ENCODE data around the gene WDR36. TPM values are rescaled to one million over a fixed set of nuclear protein-coding genes. Genes with fewer than 3 reads are reported as not detected.

Gene WDR36
- polyA plus RNA-seq, 3 donors, result 3.5 to 7.9 (median 7.1) TPM

DNA sequence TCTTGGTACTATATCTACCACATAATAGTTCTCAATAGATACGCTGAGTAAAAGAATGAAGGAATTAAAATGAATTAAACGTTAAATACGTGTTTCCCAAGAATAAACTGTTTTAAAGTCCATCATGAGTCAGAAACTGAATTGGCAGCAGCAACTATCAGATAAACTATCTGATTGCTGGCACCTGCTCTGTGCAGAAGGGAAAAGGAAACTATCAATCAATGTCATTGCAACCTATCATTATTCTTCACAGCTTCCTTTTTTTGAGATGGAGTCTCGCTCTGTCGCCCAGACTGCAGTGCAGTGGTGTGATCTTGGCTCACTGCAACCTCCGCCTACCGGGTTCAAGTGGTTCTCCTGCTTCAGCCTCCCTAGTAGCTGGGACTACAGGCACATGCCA is 8.8 kb upstream of the WDR36 start:
- 37 to 70% (median 39%) methylated on average over 7 of the region's 7 CpGs for WGBS, 3 donors
- H3K27ac ChIP-seq (ENCODE audit: low read depth, low read length), result no peak overlapping the region

DNA sequence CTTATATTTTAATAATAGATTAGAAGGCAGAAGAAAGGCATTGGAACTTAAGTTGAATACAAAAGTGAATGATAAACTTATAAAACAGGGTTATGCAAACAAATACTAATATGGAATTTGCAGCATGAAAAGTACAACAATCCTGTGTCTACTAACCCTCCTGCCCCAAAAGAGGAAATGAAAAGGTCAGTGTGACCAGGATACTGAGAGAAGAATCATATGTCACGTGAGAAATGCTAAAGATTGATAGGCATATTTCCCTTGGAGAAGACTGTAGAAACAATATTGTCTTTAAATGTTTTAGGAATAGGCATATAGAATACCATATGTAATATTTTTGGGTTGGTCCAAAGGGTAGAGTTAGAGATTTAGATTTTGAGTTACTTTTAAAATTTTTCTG is 3.8 kb downstream of the WDR36 start:
- no peak overlapping the region for H3K27ac ChIP-seq (ENCODE audit: low read depth, low read length)
- 82 to 88% (median 82%) methylated on average over 1 of the region's 1 CpG for WGBS, 3 donors

DNA sequence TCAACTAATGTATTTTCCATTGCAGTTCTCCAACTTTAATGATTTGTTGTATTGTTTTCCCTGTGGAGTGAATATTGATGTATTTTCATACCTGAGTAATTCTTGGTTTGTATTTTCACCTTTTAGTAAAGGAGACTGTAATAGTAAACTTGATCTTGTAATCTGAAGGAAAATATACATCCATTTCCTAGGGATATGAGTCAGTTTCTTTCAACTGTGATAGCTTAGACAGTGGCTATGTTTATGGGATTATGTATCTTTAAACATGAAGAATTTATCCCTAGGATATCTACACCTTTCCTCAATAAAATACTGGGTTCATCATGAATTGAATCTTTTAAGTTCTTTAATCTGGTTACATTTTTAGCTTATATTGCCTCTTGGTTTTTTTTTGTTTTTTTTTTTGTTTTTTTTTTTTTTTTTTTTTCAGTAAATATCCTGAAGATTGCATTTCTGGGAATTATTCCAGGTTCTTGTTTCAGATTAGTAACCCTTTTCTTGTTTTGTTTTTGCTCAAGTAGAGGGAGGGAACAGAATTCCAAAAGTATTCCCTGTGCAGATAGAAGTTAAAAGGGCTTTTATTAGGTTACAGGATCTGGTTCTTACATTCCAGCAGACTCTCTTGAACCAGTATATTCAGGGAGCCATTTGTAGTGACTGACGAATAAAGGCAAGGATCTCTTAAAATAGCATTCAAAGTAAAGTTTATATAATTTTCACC is 7.1 kb downstream of the WDR36 start:
- WGBS, 3 donors, result 53 to 76% (median 57%) methylated on average over 1 of the region's 1 CpG
- no peak overlapping the region for H3K27ac ChIP-seq (ENCODE audit: low read depth, low read length)

DNA sequence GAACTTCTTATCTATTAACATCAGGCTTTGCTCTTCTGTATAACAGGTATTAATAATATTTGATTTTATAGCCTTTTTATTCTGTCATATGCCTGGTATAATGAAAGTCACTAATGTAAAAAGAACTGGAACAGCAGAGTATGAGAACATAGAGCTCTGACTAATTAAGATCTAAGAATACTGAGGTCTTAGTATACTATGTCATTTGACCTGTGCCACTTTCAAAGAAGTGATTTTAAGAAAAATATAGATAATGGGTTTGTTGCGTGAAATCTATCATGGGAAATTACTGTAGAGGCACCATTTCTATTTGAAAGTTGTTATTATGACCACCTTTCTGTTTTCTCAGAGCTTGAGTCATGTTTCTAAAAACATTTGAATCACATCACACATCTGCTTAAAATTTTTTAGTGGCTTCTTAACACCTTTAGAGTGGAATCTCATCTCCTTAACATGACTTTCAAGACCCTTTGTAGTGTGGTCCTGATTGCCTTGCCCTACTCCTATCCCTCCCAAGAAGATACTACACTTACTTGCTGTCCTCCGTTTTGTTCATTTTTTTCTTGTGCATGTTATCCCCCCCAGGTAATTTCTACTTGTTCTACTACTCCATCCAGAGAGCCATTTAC is 14.3 kb downstream of the WDR36 start:
- H3K27ac ChIP-seq (ENCODE audit: low read depth, low read length), result no peak overlapping the region
- 93 to 96% (median 94%) methylated on average over 2 of the region's 2 CpGs for WGBS, 3 donors

DNA sequence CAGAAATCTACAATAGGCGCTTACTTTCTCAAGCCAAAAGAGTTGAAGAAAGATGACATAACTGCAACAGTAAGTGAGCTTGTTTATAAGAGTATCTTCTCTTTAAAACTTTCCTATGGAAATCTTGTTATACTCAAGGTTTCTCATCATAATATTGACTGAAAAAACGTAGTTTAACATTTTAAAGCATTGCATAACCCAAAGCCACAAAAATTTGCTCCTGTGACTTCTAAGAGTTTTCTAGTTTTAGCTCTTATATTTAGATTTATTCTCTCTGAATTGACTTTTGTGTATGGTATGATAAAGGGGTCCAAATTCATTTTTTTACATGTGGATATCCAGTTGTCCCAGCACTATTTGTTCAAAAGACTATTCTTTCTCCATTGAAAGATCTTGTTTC is 15.2 kb downstream of the WDR36 start:
- no peak overlapping the region for H3K27ac ChIP-seq (ENCODE audit: low read depth, low read length)
- WGBS, 3 donors, result 76 to 80% (median 77%) methylated on average over 2 of the region's 2 CpGs

DNA sequence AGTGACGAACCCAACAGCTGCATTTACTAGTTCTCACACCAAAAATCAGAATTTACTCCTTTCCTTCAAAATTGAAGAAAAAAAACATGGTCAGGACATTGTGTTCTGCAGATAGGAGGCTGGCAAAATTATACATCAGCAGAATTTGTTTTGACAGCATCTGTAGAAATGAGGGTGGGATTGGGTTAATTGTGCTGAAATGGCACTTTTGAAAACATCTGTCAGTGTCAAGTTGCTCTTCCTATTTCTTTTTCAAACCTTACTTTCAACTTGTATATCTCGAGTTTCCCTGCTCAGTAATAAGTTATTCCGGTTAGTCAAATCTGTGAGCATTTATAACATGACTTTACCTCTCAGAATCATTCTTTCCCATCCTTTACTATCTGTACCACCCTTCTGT is 19.8 kb downstream of the WDR36 start:
- no peak overlapping the region for H3K27ac ChIP-seq (ENCODE audit: low read depth, low read length)
- WGBS, 3 donors, result 89 to 93% (median 91%) methylated on average over 3 of the region's 3 CpGs

DNA sequence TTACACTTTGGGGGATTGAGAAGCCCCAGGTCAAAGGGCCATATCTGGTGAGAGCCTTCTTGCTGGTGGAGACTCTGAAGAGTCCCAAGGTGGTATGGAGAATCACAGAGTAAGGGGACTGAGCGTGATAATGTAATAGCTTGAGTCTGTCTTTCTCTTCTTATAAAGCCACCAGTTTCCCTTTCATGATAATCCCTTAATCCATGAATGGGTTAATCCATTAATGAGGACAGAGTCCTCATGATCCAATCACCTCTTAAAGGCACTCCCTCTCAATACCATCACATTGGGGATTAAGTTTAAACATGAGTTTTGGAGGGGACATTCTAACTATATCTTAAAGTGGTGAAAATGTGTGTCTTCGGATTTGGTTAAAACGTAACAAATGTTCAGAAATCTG is 21.5 kb downstream of the WDR36 start:
- 93 to 97% (median 95%) methylated on average over 3 of the region's 3 CpGs for WGBS, 3 donors
- no peak overlapping the region for H3K27ac ChIP-seq (ENCODE audit: low read depth, low read length)

DNA sequence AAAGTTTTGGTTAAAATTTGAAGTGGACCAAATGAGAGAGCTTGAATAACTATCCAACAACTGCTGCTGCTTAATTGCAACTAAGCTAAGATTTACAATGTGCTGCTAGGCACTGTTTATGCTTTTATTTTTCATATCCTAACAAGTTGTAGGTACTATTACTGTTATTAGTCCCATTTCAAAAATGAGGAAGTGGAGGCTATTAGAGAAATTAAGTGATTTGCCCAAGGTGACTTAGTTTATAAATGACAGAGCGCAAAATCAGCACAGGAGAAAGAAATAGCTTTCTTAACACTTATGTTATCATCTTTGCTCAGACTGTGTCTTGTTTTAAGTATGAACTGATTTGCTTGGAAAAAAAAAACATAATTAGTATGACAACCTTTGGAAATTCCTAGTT is 23.1 kb downstream of the WDR36 start:
- H3K27ac ChIP-seq (ENCODE audit: low read depth, low read length), result no peak overlapping the region
- WGBS, 3 donors, result 96 to 100% (median 96%) methylated on average over 1 of the region's 1 CpG

DNA sequence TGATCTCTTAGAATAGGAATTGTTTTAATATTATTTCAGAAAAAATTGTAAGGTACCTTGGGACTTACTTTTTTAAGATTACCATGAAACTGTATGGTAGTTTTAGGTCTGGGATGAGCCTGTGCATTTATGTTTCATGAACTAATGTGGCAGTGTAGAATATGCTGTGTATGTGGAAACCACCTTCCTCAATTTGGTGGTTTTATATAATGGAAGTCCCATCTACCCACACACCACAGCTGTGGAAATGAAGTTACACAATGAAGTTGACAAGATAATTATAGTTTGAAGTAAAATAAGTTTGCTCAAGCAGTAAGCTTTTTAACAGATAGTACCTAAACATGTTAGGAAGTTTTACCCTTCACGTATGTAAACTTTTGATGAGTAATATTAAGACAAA is 24.4 kb downstream of the WDR36 start:
- 47 to 87% (median 66%) methylated on average over 1 of the region's 1 CpG for WGBS, 3 donors
- H3K27ac ChIP-seq (ENCODE audit: low read depth, low read length), result no peak overlapping the region

DNA sequence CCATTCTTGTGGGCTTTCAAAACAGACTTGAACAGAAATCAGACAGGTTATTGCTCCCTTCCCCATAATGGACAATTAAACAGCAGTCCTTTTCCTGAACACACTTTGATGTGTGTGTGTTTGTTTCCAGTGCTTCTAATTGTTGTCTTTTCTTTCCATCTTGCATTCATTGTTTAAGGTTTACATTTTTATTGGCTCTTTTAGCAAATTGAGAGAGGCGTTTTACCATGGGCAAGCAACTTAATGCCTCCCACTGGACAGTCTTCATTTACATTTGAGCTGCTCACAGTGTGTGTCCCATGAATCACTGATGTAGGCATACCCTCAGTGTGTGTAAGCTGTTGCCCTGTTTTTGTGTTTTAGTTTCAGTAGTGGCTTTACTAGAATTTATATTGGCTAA is 25.0 kb downstream of the WDR36 start:
- WGBS, 3 donors, result 80 to 94% (median 80%) methylated on average over 1 of the region's 1 CpG
- H3K27ac ChIP-seq (ENCODE audit: low read depth, low read length), result peak overlapping the region; percentile 2

DNA sequence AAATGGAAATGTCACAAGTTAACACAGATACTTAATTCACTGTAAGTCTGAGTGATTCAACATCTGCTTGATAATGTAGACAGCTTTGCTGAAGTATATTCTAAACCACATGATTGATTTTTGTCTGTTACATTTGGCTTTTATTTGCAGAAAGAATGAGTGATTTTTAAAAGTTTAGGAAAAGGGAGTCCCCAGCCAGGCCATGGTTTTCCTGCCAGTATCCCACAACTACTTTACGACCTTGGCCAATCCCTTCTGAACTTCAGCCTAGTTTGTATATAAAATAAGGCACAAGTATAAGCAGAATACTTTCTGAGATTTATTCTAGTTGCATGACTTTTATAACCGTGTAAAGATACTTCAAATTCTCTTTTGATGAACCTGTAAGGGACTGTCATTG is 27.1 kb downstream of the WDR36 start:
- no peak overlapping the region for H3K27ac ChIP-seq (ENCODE audit: low read depth, low read length)
- WGBS, 3 donors, result 64 to 75% (median 67%) methylated on average over 2 of the region's 2 CpGs

DNA sequence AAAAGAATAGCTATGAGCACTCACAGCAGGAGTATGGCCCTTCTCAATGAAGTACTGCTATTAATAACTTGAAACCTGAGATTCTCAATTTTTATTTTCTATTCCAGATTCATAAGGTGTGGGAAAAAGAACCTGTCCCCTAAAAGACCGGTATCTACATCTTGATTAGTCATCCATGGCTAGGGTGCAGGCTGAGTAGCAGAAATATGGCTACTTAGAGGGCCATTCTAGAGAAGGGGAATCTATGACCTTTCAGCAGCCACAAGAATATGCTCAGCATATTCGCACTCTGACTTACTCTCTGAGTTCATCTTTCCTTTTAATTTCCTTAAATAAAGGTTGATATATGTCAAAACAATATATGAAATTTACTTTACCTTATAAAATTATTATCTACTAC is 27.7 kb downstream of the WDR36 start:
- H3K27ac ChIP-seq (ENCODE audit: low read depth, low read length), result no peak overlapping the region
- 92 to 95% (median 94%) methylated on average over 2 of the region's 2 CpGs for WGBS, 3 donors

DNA sequence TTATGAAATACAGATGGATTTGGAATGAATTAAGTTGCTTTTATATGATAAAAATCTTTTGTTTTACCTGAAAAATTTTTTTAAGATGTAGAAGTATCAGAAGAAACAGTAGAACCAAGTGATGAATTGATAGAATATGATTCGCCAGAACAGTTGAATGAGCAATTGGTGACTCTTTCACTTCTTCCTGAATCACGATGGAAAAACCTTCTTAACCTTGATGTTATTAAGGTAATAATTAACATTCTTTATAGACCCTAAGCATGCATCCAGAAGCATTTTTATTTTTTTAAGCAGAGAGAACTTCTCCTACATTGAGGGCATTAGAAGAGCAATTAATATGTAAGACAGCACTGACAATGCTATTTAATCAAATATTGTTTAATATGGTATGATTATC is 28.8 kb downstream of the WDR36 start:
- no peak overlapping the region for H3K27ac ChIP-seq (ENCODE audit: low read depth, low read length)
- WGBS, 3 donors, result 65 to 87% (median 82%) methylated on average over 2 of the region's 2 CpGs

DNA sequence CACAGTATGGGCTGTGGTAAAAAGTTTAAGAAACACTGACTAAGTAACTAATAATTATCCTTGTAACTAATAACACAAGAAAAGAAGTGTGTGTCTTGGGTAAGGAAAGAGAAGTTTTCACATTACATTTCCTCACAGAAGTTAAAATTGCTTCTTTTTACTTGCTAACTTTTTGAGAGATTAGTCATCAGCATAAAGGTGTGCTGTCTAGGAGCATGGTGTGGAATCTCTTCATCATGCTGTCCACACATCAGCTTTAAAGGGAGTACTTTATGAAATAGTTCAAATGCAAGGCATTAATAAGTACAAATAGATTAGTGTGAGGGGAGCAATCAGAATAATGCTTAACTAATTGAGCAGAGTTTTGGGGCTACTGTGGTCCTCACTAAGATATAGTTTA is 29.8 kb downstream of the WDR36 start:
- no peak overlapping the region for H3K27ac ChIP-seq (ENCODE audit: low read depth, low read length)

DNA sequence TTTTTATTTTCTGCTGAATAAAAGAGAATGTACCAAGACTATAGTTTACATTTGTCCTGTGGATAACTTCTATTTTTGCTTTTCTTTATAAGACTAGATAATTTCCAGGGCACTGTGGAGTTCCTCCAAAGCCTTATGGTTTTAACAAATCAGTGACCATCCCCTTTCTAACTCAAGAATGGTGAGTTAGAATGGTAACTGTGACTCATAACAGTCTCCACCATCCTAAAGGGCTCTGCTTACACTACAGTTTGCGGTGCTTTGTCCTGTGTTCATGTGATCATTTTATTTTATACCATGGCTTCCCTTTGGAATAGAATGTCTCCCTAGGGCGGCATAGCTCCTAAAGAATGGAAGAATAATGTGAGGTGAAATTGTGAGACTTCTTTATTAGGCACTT is 30.2 kb downstream of the WDR36 start:
- no peak overlapping the region for H3K27ac ChIP-seq (ENCODE audit: low read depth, low read length)
- WGBS, 3 donors, result 45 to 100% (median 75%) methylated on average over 2 of the region's 2 CpGs

DNA sequence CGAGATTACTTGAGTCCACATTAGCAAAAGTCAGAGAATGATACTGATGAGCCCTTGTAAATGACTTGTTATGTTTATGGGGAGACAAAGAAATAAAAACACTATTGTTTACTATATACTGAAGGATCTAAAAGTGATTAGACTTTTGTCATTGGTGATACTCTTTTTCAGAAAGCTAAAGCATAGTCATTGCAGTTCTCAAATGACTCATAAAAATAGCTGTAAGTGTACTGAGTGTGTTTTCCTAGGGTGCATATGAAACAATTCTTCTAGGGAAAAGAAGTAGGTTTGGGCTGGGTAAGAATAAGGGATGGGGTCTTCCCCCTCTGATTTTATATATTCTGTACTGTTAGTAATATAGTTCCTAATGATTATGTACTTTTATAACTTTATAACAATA is 32.6 kb downstream of the WDR36 start:
- H3K27ac ChIP-seq (ENCODE audit: low read depth, low read length), result no peak overlapping the region
- WGBS, 3 donors, result 89 to 100% (median 94%) methylated on average over 1 of the region's 1 CpG

DNA sequence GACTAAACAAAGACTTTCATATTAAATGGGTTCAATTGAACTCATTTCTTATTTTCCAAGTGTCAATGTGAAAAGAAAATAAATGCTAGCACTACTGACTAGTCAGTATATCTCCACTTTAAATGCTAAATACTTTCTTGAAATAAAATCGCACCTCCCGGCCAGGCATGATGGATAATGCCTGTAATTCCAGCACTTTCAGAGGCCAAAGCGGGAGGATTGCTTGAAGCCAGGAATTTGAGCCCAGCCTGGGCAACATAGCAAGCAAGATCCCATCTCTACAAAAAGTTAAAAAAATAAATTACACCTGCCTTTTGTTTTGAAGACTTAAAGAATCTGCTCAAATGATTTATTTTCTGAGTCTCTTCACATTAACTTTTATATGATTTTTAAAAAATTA is 34.7 kb downstream of the WDR36 start:
- 87 to 92% (median 87%) methylated on average over 3 of the region's 3 CpGs for WGBS, 3 donors

DNA sequence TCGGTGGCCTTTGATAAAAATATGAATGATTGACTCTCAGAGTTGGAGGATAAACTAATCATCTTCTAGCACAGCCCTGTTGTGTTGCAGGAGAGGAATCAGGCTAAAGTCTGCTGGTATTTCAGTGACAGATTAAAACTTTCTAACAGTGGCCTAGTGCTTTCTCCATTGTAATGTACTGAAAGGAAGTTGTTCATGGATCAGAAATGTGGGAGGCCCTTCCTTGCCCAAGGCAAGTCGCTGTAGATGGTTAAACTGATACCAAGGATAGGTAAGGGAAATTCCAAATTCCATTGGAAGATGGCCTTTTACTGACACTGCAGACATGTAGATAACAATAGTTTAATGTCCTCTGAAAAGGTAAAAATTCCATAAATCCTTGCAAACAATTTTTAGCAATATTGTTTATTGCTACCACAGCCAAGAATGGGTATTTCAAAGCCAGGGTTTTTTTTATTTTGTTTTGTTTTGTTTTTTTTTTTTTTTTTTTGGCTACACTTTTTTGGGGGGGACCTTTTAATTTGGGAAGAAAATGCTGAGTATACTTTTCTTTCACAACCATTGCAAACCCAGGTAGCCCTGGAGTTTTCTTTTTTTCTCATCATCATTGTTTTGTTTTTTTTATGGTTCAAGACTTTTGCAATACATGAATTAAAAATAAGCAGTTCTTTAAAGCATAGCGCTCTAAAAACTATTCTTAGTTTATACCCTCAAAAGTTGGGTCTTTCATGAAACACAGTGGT is 35.5 kb downstream of the WDR36 start:
- no peak overlapping the region for H3K27ac ChIP-seq (ENCODE audit: low read depth, low read length)
- 84 to 90% (median 89%) methylated on average over 3 of the region's 3 CpGs for WGBS, 3 donors

More for the DNA sequence above, 34.7 kb downstream of the WDR36 start:
- H3K27ac ChIP-seq (ENCODE audit: low read depth, low read length), result no peak overlapping the region

DNA sequence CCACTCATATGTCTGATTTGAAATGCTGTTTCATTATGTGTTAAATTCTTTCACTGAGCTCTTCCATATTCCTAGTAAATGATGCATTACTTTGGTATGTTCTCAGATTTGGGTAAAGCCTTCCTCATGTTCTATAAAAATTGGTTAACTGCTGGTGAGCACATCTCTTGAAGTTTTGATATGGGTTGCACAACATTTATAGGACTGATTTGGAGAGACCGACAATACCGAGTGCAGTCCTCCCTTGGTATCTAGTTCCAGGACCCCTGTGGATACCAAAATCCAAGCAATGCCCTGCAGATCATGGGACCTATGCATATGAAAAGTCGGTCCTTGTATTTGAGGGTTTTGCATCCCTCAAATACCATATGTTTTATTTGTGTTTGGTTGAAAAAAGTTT is 37.8 kb downstream of the WDR36 start:
- 86 to 95% (median 95%) methylated on average over 3 of the region's 3 CpGs for WGBS, 3 donors
- H3K27ac ChIP-seq (ENCODE audit: low read depth, low read length), result no peak overlapping the region

DNA sequence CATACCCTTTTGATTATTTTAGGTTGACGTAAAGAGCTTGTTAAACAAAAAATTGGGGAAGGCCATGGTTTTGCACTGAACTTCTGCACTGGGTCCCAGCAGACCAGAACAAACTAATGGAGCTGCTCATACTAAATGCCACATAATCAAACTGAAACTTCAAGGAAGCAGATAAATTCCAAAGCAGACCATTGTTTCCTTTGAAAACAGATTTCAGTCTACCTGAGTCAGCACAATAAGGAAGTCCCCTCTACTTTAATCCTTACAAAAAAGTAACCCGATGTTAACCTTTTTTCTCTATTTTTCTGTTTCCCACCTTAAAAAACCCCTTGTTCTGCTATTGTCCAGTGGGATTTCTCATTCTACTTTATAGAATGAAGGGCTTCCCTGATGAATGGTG is 39.2 kb downstream of the WDR36 start:
- 53 to 55% (median 54%) methylated on average over 2 of the region's 2 CpGs for WGBS, 3 donors
- no peak overlapping the region for H3K27ac ChIP-seq (ENCODE audit: low read depth, low read length)

All from adipose tissue (tissue), 3 donors.